ENCODE results near the gene PARVA. TPM values are rescaled to one million over a fixed set of nuclear protein-coding genes. Genes with fewer than 3 reads are reported as not detected.

Gene PARVA
- total RNA-seq, 1 experiment from 2014 or later, result not detected

DNA sequence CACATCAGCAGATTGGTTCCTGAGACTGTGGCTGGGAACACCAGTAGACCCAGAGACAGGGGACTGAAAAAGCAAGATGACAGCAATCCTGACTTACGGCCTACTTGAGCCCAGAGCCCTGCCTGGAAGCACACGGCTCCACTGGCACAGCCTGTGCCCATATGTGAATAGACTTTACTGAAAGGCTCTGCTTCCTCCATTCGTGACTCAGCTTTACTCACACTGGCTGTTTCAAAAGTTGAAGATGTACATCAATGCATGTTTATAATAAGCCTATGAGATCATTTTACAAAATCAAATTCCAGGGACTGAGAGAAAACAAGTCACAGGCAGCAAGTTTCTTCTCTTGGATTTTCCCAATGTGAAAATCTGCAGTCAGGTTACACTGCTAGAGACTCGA lies 162.2 kb downstream of the PARVA start:
- no peak overlapping the region for H3K9ac ChIP-seq (ENCODE audit: low read length)
- no peaks in the 10 kb centered on the region for H3K9me3 ChIP-seq (ENCODE audit: low read length)
- no peaks in the 10 kb centered on the region for H3K79me2 ChIP-seq (ENCODE audit: low read length)
- H3K4me2 ChIP-seq (ENCODE audit: low read depth, low read length, poor library complexity, severe bottlenecking), result no peak overlapping the region
- no peaks in the 10 kb centered on the region; the same call in 1 of the 2 replicates for H3K27me3 ChIP-seq (ENCODE audit: low read length)
- H2AFZ ChIP-seq (ENCODE audit: low read length), result no peak overlapping the region
- H3K4me1 ChIP-seq (ENCODE audit: low read length), result no peaks in the 10 kb centered on the region
- H3K9me2 ChIP-seq (replicated peaks; ENCODE audit: insufficient read depth, low read length), result no peaks in the 10 kb centered on the region
- H4K20me1 ChIP-seq (ENCODE audit: insufficient read depth, low read depth, low read length), result no peaks in the 10 kb centered on the region
- H3K4me3 ChIP-seq (ENCODE audit: low read length), result no peak overlapping the region
- DNase-seq, result no peak
- no peaks in the 10 kb centered on the region for H3K36me3 ChIP-seq (ENCODE audit: insufficient read depth, low read length)
- H3K27ac ChIP-seq (ENCODE audit: low read length), result no peak overlapping the region

DNA sequence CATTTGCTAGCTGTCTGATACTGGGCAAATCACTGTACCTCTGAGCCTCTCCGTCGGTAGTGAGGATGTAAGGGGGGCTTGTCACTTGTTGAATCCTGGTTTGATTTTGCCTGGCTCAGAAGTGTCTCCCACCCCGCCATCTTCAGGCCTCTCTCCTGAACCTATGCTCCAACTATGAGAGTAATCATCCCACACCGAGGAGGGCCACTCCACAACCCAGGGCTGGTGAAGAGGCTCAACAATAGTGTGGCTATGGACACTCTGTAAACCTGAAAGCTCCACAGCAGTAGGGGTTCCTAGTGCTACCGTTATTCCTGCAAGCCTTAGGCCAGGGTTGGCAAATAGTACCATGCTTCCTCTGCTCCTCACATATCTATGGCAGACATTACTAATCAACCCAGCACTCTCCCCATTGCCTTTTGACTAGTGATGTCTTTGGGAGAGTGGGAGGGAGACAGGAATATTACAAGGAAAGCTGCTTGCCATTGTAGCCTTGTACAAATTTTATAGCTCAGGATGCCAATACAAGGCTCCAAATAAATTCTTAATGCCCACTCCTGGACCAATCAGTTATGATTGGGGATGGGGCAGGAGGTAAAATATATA lies 162.8 kb downstream of the PARVA start:
- DNase-seq, result no peak
- Histone ChIP-seq H3K9me3 (ENCODE audit: low read length) (no peaks in the 10 kb centered on the region), H3K27me3 (ENCODE audit: low read length) (no peaks in the 10 kb centered on the region; the same call in 1 of the 2 replicates), H3K79me2 (ENCODE audit: low read length) (no peaks in the 10 kb centered on the region), H3K27ac (ENCODE audit: low read length) (no peak overlapping the region), H3K4me1 (ENCODE audit: low read length) (no peaks in the 10 kb centered on the region), H3K4me2 (ENCODE audit: low read depth, low read length, poor library complexity, severe bottlenecking) (no peak overlapping the region), H3K36me3 (ENCODE audit: insufficient read depth, low read length) (no peaks in the 10 kb centered on the region), H3K4me3 (ENCODE audit: low read length) (no peak overlapping the region), H4K20me1 (ENCODE audit: insufficient read depth, low read depth, low read length) (no peaks in the 10 kb centered on the region), H2AFZ (ENCODE audit: low read length) (no peak overlapping the region), H3K9me2 (replicated peaks; ENCODE audit: insufficient read depth, low read length) (no peaks in the 10 kb centered on the region), H3K9ac (ENCODE audit: low read length) (no peak overlapping the region)

DNA sequence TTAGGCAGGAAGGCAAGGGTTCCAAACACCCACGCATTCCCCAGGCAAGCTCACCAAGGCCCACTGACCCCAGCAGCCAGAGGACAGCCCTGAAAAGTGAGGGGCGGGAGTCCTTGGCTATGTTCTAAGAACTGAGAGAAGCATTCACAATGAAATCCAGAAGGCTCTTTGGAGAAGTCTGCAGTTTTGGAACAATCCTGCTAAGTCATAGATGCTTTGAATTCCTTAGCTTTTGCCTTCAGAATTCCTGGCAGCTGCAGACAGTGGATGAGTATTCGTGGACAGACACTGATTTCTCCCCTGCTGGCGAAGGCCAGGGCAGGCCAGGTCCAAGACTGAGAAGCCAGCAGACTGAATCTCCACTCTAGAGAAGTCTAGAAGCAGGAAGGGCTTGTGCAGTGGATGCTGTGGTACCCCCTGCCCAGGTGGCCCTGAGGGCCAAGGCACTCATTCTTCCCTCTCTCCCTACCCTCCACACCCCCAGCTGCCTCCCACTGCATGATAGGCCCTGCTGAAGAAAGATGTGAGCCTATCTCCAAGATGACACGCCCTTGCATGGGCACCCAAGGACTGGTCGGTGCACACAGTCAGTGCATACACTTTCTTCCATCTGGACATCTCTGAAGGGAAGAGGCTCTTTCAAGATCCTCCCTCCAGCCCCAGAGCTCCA lies 163.7 kb downstream of the PARVA start:
- DNase-seq, result no peak
- Histone ChIP-seq H3K4me3 (ENCODE audit: low read length) (no peak overlapping the region), H3K36me3 (ENCODE audit: insufficient read depth, low read length) (no peaks in the 10 kb centered on the region), H2AFZ (ENCODE audit: low read length) (no peak overlapping the region), H3K9me2 (replicated peaks; ENCODE audit: insufficient read depth, low read length) (no peaks in the 10 kb centered on the region), H3K4me2 (ENCODE audit: low read depth, low read length, poor library complexity, severe bottlenecking) (no peak overlapping the region), H3K27me3 (ENCODE audit: low read length) (no peaks in the 10 kb centered on the region; the same call in 1 of the 2 replicates), H4K20me1 (ENCODE audit: insufficient read depth, low read depth, low read length) (no peaks in the 10 kb centered on the region), H3K79me2 (ENCODE audit: low read length) (no peaks in the 10 kb centered on the region), H3K9me3 (ENCODE audit: low read length) (no peaks in the 10 kb centered on the region), H3K4me1 (ENCODE audit: low read length) (no peaks in the 10 kb centered on the region), H3K27ac (ENCODE audit: low read length) (no peak overlapping the region), H3K9ac (ENCODE audit: low read length) (no peak overlapping the region)

DNA sequence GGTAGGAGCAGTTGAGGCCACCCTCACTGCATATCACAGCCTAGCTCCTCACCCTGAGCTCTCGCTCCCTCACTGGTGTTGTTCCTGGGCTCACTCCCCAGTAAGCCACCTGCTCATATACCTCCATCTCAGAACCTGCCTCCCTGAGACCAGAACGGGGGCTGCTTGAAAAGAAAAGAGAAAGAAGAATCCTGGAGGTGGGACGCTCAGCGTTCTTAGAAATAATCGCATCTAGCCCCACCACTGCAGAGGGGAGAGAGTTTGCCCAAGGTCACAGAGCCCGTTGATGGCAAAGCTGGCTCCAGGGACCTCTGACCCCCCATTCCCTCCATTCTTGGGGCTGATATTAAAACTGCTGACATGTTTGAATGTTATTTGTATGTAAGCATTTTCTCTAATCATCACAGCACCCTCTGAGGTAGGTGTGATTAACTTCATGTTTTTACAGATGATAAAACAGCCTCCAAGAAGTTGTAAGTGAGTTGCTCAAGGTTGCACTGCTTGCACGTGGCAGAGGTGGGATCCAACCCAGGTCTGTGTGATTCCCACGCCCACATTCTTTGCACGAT lies 164.3 kb downstream of the PARVA start:
- Histone ChIP-seq H3K36me3 (ENCODE audit: insufficient read depth, low read length) (no peaks in the 10 kb centered on the region), H3K79me2 (ENCODE audit: low read length) (no peaks in the 10 kb centered on the region), H2AFZ (ENCODE audit: low read length) (no peak overlapping the region), H3K27ac (ENCODE audit: low read length) (no peak overlapping the region), H4K20me1 (ENCODE audit: insufficient read depth, low read depth, low read length) (no peaks in the 10 kb centered on the region), H3K27me3 (ENCODE audit: low read length) (no peaks in the 10 kb centered on the region; the same call in 1 of the 2 replicates), H3K9me3 (ENCODE audit: low read length) (no peaks in the 10 kb centered on the region), H3K4me1 (ENCODE audit: low read length) (no peaks in the 10 kb centered on the region), H3K4me3 (ENCODE audit: low read length) (no peak overlapping the region), H3K9me2 (replicated peaks; ENCODE audit: insufficient read depth, low read length) (no peaks in the 10 kb centered on the region), H3K9ac (ENCODE audit: low read length) (no peak overlapping the region), H3K4me2 (ENCODE audit: low read depth, low read length, poor library complexity, severe bottlenecking) (no peak overlapping the region)
- no peak for DNase-seq

DNA sequence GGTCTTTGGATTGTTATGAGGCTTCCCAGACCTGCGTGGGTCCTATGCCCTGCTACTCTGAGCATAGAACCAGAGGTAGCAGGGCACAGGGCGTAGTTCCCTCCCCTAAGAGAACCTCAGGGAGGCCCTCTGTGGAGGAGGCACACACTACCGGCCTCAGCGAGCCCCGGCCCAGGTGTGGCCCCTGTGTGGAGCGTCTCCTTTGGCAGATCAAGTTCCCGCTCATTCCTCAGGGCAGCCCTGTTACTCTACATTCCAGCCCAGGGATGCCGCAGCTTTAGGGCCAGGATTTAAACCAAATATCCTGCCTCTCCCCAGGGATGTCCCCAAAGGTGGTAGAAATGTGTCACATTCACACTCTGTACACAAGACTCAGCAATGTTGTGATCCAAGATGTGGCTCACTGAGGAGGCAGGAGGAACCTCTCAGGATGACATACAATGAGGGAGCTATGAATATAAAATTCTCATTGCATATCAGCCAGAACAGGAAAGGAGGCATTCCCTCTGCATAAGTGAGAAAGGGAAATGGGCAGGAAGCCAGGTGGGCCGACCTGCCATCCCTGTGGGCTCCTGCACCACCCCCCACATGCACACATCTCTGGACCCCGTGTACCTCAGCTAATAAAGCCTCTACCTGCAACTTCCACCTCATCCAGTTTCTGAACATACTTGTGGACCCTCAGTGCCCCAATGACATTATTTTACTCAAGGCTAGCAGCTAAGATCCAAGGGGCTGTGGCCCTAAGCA lies 165.0 kb downstream of the PARVA start:
- Histone ChIP-seq H3K4me2 (ENCODE audit: low read depth, low read length, poor library complexity, severe bottlenecking) (no peak overlapping the region), H3K36me3 (ENCODE audit: insufficient read depth, low read length) (no peaks in the 10 kb centered on the region), H3K79me2 (ENCODE audit: low read length) (no peaks in the 10 kb centered on the region), H3K4me1 (ENCODE audit: low read length) (no peaks in the 10 kb centered on the region), H3K9me3 (ENCODE audit: low read length) (no peaks in the 10 kb centered on the region), H3K9me2 (replicated peaks; ENCODE audit: insufficient read depth, low read length) (no peaks in the 10 kb centered on the region), H3K9ac (ENCODE audit: low read length) (no peak overlapping the region), H3K27ac (ENCODE audit: low read length) (no peak overlapping the region), H2AFZ (ENCODE audit: low read length) (no peak overlapping the region), H3K4me3 (ENCODE audit: low read length) (no peak overlapping the region), H3K27me3 (ENCODE audit: low read length) (no peaks in the 10 kb centered on the region; the same call in 1 of the 2 replicates), H4K20me1 (ENCODE audit: insufficient read depth, low read depth, low read length) (no peaks in the 10 kb centered on the region)
- DNase-seq, result no peak

DNA sequence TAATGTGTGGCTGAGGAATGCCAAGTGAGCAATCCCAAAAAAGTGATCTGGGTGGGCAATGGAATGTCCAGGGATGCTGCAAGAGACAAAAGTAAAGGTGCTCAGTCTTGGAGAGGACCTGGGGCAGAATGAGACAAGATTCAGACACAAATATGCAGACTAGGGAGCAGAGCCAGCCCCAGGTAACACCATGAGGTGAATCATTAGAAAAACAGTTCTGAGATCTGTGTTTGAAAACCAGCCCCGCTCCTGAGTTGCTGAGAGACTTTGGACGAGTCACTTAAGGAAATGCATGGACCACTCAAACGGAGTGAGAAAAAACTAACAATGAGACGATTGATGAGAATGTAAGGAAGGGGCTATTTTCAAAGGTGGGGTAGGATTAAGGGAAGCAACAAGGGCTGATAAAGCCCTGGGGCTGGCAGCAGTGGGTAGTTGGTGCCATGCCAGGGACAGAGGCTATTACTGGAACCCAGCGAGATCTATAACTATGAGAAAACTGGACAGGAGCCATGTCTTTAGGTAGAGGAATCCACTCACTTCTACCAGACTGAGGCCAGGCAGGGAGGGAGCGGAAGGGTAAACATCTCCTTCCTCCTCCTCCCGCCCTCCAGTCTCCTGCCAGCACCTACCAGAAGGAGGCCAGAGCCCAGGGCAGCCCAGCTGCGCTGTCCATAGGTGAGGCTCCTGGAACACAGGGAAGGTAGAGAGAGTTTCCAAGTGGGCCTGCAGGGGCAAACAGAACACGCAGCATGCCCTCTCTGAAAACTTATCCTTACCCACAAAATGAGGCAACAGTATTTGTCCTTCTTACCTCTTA lies 166.4 kb downstream of the PARVA start:
- Histone ChIP-seq H3K9me3 (ENCODE audit: low read length) (no peaks in the 10 kb centered on the region), H3K4me1 (ENCODE audit: low read length) (no peaks in the 10 kb centered on the region), H3K36me3 (ENCODE audit: insufficient read depth, low read length) (no peaks in the 10 kb centered on the region), H4K20me1 (ENCODE audit: insufficient read depth, low read depth, low read length) (no peaks in the 10 kb centered on the region), H3K4me2 (ENCODE audit: low read depth, low read length, poor library complexity, severe bottlenecking) (no peak overlapping the region), H3K9ac (ENCODE audit: low read length) (no peak overlapping the region), H3K9me2 (replicated peaks; ENCODE audit: insufficient read depth, low read length) (no peaks in the 10 kb centered on the region), H3K4me3 (ENCODE audit: low read length) (no peak overlapping the region), H3K27me3 (ENCODE audit: low read length) (no peaks in the 10 kb centered on the region), H2AFZ (ENCODE audit: low read length) (no peak overlapping the region), H3K27ac (ENCODE audit: low read length) (no peak overlapping the region), H3K79me2 (ENCODE audit: low read length) (no peaks in the 10 kb centered on the region)
- no peak for DNase-seq

DNA sequence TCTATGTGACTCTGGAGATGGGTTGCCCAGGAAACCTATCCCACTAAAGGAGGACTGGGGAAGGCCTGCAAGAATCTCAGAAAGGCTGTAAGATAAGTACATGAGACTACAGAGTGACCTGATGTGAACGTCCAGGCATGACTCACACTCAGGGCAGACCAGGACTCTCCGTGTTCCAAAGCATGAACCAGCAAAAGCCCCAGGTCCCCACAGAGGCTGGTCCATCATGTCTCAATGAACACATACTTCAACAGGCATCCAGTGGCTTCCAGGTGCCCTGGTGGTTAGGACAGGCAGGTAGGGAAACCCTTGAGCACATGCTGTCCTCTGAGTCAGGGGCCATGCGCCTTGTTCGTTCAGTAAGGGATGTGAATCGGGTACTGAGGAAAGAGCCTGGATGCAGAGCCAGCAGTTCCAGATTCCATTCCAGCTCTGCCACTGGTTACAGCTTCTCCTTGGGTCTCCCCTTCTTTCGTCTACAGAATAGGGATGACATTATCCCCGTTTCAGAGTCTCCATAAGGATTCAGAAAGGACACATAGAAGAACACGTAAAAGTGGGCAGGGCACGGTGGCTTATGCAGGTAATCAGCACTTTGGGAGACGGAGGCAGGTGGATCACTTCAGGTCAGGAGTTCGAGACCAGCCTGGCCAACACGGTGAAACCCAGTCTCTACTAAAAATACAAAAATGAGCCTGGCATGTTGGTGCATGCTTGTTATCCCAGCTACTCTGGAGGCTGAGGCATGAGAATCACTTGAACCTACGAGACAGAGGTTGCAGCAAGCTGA lies 167.8 kb downstream of the PARVA start:
- DNase-seq, result no peak
- H3K27me3 ChIP-seq (ENCODE audit: low read length), result no peaks in the 10 kb centered on the region
- H3K4me3 ChIP-seq (ENCODE audit: low read length), result no peak overlapping the region
- no peak overlapping the region for H2AFZ ChIP-seq (ENCODE audit: low read length)
- no peaks in the 10 kb centered on the region for H3K36me3 ChIP-seq (ENCODE audit: insufficient read depth, low read length)
- no peak overlapping the region for H3K4me2 ChIP-seq (ENCODE audit: low read depth, low read length, poor library complexity, severe bottlenecking)
- no peaks in the 10 kb centered on the region for H3K9me3 ChIP-seq (ENCODE audit: low read length)
- H4K20me1 ChIP-seq (ENCODE audit: insufficient read depth, low read depth, low read length), result no peaks in the 10 kb centered on the region
- H3K9ac ChIP-seq (ENCODE audit: low read length), result no peak overlapping the region
- no peaks in the 10 kb centered on the region for H3K4me1 ChIP-seq (ENCODE audit: low read length)
- H3K79me2 ChIP-seq (ENCODE audit: low read length), result no peaks in the 10 kb centered on the region
- H3K9me2 ChIP-seq (replicated peaks; ENCODE audit: insufficient read depth, low read length), result no peaks in the 10 kb centered on the region
- no peak overlapping the region for H3K27ac ChIP-seq (ENCODE audit: low read length)
